ENCODE data around the gene EVC. TPM values are rescaled to one million over a fixed set of nuclear protein-coding genes. Genes with fewer than 3 reads are reported as not detected.

Gene EVC
- total RNA-seq, 1 donor from 2014 or later: 0.83 TPM

DNA sequence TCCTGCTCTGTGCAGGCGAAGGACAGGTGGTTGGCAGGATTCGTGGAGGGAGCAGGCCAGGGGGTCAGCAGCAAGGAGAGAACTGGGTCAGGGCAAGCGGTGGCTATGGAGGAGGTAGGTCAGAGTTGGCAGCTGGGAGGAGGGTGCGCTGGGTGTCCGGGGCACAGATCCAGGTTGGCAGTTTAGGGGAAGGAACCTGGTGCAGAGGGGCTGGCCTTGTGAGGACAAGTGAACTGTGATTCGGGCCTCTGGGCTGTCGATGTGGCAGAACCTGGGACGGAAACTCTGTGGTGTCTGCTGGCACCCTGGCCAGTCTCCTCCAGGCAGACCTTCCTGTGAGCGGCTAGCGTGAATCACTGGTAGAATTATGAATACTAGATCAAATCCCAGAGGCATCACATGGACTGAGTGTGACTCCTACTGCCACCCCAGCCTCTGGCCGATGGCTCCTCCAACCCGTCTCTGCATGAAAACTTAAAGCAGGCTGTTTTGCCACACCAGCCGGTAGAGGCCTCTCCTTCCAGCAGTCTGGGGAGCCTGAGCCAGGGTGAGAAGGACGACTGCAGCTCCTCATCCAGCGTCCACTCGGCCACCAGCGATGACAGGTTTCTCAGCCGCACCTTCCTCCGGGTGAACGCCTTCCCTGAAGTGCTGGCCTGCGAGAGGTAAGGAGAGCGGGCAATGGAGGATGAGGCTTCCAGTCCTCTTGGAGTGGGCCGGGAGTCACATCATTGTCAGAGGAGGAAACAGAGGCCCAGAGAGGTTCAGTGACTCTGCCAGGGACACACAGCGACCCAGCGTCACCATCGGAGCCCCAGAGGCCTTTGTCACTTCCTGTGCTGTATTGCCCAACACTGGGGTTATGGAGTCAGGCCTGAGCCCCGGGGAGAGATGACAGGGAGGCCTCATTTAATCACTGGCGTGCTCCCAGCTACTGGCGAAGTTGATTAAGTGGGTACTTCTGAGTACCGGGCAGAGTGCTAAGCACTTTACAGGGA, 20.3 kb downstream of the EVC start:
- intact Hi-C loops (cut with micrococcal nuclease): no loop called here

DNA sequence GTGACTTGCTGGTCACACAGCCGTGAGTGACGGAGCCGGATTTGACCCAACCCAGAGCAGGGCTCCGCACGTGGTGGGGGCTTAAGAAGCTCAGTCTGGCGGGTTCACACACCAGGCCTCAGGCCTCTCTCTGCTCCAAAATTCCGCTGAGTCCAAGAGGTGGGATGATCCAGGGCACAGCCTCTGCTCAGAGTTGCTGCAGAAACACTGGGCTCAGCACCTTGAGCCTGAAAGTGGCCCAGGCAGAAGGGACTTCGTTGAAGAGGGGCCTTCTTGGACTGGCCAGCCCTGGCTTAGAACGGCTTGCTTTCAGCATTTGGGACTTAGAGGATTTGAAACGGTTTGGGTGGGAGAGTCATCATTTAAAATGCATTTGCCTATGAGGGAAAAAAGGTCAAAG, 21.2 kb downstream of the EVC start:
- intact Hi-C loops (cut with micrococcal nuclease): no loop called here

DNA sequence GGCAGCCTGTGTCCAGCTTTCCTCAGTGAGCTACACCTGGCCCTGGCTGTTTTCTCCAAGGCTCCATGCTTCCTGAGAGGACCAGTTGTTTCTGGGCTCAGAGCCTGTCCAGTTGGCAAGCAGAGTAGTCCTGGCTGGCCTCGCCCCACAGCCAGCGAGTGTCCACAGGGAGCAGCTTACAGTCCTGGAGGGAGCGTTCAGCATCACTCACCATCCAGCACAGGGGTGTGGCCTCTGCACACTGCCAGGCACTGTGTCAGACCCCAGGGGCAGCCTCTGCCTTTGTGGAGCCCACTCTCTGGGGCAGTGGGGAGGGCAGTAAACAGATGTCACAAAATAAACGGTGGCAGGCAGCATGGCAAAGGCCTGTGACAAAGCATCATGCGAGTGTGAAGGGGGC, 23.9 kb downstream of the EVC start:
- intact Hi-C loops (cut with micrococcal nuclease): no loop called here

- intact Hi-C loops (cut with micrococcal nuclease): no loop called here
These were observed 24.5 kb downstream of the EVC start for GRCh38 chr4:5735463-5735862.

- intact Hi-C loops (cut with micrococcal nuclease): no loop called here
These were observed 27.1 kb downstream of the EVC start for GRCh38 chr4:5738061-5738460.

- intact Hi-C loops (cut with micrococcal nuclease): no loop called here
These were observed 31.4 kb downstream of the EVC start for GRCh38 chr4:5742388-5742787.

- intact Hi-C loops (cut with micrococcal nuclease): no loop called here
These were observed 32.0 kb downstream of the EVC start for GRCh38 chr4:5742968-5743367.

DNA sequence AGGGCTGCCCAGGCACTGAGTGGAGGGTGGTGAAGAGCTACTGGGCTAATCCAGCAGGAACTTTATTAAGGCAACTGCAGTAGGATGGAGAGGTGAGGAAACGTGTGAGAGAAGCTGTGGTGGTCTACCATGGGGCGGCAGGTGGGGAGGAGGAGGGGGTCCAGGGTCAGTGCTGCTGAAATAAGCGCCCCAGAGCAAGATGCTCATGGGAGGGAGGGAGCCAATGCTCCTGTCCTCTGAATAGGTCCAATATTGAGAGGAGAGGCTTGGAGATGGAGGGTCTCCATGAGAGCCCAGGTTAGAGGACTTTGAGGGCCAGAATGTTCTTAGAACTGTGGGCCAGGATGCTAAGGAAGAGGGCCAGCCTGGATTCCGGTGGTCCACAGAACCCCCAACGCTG, 35.2 kb downstream of the EVC start:
- intact Hi-C loops (cut with micrococcal nuclease): no loop called here

GRCh38 chr4:5746829-5747737, 36.1 kb downstream of the EVC start:
- intact Hi-C loops (cut with micrococcal nuclease): no loop called here

DNA sequence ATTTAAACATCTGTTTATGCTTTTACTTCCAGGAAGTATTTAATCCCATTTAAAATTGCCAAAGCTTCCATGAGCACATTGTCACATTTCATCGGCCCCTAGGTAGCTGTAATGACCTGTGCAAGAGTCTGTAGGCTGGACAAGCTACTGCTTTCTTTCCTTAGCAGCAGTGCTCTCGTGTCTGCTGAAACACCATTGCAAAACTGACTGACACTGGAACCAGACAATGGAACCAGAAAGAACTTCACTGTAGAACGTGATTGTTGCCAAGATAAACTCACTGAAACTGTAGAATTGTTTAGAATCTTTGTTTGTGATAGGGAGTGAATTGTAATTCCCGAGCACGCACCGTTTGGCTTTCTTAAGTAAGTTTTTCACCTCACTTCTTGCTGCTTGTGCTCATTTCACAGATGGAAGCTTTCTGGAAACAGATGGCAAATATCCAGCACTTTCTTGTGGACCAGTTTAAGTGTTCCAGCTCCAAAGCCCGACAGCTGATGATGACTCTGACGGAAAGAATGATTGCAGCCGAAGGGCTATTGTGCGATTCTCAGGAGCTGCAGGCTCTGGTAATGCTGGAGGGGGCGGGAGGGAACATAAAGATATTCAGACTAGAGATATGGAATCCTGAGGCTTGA, 36.9 kb downstream of the EVC start:
- intact Hi-C loops (cut with micrococcal nuclease): no loop called here

DNA sequence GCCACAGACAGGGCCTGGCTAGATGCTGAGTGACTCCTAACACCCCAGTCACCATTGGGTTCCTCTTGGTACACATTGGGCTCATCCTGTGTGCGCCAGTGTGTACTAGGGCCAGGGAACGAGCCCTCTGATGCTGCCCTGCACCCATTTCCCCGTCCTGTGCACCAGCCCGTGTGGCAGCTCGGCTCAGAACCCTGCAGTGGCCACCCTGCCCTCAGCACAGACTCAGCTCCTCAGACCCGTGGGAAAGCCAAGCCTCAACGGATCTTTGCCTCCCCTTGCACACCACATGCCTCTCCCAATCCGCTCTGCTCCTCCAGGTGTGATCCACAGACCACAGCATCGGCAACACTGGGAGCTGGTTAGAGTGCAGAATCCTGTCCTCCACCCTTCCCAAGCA, 38.6 kb downstream of the EVC start:
- intact Hi-C loops (cut with micrococcal nuclease): no loop called here

GRCh38 chr4:5750052-5750945, 39.3 kb downstream of the EVC start:
- intact Hi-C loops (cut with micrococcal nuclease): no loop called here

GRCh38 chr4:5750946-5751665, 40.1 kb downstream of the EVC start:
- intact Hi-C loops (cut with micrococcal nuclease): no loop called here

GRCh38 chr4:5751666-5752375, 40.8 kb downstream of the EVC start:
- intact Hi-C loops (cut with micrococcal nuclease): no loop called here

- intact Hi-C loops (cut with micrococcal nuclease): no loop called here
These were observed 41.6 kb downstream of the EVC start for GRCh38 chr4:5752376-5753184.

DNA sequence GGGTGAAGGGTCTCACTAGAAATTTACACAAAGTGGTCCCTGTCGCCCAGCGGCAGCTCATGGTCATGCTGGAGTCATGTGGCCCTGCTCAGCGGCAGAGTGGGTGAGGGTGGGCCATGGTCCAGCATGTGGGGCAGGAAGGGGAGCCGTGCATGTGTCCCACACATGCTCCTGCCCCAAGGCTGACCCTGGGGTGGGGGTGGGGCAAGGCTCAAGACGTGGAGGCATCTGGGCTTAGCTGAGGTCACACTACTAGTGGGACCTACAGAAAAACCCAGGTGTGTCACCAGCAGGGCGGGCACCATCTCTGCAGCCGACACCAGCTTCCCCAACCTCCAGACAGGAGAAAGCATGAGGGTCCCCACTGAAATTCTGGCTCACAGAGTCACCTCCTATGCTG, 42.4 kb downstream of the EVC start:
- intact Hi-C loops (cut with micrococcal nuclease): no loop called here

DNA sequence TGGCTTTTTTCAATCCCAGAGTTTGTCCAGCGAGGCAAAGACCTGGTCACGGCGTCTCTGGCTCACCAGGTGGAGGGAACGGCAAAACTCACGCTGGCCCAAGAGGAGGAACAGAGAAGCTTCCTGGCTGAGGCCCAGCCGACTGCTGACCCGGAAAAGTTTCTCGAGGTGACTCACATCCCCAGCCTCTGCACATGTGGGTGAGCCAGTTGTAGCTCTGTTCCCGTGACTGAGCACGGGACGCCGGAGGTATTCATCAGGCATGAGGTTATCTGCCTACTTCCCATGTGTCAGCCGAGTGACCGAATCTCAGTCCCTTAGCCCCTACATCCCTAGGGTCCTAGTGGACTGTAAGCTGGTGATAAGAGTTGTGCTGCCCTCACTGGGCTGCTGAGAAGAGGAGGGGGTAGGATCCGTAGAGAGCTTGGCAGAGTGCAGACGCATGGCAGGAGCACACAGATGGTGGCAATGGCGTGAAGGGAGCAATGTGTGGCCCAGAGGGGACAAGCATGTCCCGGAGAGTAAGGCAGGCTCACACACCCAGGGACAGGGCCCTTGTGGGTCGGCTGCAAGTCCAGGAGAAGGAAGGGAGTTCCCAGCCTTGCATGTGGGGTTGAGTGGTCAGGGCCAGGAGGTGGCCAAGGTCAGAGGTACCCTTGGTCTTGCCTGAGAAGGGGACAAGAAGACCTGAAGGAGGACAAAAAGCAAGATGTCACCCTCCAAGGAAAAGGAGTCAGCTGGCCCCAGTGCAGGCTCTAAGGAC, 42.9 kb downstream of the EVC start:
- intact Hi-C loops (cut with micrococcal nuclease): no loop called here

DNA sequence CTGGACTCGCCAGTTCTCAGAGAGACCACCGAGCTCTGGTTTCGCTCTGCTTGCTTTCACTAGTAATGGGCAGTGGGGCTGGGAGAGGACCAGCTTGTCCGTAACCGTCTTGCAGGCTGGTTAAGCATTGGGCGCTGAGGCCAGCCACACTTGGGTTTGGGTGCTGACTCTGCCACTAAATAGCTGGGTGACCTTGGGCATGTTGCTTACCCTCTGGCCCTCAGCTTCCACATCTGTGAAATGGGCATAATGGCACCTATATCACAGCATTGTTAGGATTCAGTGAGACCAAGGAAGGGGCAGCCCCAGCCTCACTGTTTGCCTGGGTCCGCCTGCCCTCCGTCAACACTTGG, 43.5 kb downstream of the EVC start:
- intact Hi-C loops (cut with micrococcal nuclease): no loop called here
